HG03575 (cell line): ENCODE data around the gene ZNF827.

ENCODE experiments used
- ATAC-seq: cut with Tn5 transposase; IDR thresholded peaks from one replicate; pipeline ENCODE4 v1.9.1; 2021; ENCODE audit not compliant: unreplicated experiment, insufficient number of reproducible peaks, low FRiP score; ENCODE audit errors: extremely low read depth

The ZNF827 gene

DNA sequence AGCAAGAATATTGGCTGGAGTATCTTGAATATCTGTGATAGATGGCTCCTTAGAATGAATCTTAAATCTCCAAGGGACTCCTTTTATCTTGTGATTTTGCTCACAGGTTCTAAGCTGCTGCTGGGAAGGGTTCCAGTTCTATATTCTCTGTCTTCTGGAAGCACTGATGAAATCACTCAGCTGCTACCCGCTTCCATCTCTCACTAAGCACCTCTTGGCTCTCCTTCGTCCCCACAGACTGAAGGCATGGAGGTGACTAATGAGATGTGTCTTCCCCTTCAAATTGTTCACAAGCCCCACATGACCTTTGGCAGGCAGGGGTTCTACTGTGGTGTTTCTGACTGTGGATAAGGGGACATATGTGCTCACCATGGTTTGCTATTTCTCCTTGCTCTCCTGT lies 182.8 kb downstream of the ZNF827 start:
- no peak for ATAC-seq

DNA sequence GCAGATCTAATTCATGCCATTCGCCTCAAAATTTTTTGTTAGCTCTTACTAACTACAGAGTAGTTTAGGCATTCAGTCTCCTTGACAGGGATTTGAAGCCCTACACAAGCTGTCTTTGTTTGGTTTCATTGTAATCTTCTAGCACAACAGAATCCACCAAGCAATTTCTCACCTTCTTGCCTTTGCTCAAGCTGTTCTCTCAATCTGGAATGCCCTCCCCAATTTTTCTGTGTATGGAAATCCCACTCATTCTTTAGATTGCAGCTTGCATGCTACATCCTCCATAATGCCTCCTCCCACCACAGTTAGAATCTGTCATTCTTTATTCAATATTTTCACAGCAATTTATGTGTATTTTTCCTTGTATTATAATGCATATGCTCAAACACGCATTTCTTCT lies 195.0 kb downstream of the ZNF827 start:
- ATAC-seq: no peak

DNA sequence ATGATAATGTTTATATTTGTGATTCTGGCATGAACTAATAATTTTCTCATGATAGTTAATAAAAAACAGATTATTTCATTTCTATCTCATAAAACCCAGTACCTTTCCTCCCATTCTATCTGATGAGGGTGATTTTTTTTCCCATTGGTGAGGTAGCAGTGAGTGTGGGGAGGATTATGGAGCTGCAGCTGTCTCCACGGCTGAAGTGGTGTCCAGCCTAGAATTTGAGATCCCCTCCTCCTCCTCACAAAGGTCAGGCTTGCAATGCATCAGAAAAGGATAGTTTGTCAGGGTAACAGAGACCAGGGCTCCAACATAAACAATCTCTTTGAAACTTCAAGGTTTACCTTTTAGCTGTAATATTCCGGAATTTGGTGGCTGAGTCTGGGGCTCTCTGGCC lies 197.8 kb downstream of the ZNF827 start:
- ATAC-seq: no peak

DNA sequence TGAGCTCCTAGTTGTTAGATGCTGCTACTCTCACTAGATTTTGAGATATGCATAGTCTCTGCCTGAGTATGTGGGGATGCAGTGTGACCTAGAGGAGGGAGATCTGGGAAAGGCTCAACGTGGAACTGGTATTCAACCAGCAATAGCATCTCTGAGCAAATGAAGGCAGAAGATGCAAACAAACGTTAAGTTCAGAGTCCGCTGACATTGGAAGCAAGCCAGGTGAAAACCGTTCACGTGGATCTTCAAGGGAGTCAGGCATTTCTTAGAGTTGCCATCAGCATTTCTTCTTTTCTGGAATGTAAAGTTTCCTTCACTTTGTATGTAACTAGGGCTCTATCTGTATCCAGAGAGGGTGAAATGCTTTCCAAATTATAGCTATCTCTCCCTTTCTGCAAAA lies 198.8 kb downstream of the ZNF827 start:
- ATAC-seq: no peak

DNA sequence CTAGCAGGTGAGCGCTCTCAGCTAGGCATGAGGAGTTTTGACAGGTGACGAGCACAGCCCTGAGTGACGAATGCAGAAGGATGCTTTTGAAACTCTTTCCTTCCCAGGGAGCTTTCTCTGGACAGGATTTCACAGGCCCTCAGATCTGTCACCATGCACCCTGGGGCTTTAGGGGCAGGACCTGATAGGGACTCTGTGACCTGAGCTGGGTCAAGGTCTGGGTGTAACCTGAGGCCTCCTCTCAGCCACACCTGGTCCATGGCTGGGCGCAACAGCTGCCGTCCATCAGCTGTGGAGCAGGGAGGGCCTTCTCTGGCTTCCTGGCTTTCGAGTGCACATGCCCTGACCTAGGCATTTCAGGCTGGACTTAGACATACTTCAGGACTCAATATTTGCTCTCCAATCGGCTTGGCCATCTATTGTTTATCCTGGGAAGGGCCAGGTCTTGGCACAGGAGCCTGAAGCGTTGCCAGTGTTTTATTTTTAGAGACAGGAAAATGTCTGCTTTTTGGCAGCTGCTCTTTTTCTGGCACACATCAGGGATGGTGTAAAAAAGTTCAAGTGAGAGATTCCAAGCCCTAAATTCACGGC lies 202.3 kb downstream of the ZNF827 start:
- ATAC-seq: no peak

DNA sequence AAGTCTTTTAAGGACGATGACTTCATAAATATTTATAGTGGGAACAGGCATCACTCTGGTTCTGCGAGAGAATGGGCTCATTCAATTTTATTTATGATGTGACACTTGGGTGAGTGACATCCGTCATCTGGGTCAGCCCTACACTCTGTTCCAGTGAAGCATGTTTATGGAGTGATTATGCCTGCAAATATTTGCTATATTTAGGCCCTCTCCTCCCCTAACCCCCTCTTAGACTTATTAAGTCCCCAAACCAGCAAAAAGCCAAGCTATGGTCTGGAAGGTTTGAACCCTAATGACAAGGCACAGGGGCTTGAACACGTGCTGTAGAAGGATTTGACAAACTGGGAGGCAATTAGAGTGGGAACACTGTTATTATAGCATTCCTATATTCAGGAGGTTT lies 202.8 kb downstream of the ZNF827 start:
- no peak for ATAC-seq

DNA sequence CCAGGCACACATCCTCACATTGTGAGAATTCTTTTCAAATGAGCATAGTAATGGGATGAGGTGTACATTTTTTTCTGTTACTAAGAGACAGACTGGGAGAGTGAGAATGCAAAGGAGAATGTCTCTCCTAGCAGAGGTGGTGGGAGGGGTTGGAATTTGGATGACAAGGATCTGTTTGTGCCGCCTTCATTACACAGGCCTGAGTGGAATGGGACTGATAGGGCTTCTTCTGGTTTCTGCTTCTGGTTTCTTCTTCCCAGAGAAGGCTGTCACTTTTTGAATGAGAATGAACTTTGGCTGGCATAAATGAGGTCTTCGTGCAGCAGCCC lies 203.3 kb downstream of the ZNF827 start:
- no peak for ATAC-seq

DNA sequence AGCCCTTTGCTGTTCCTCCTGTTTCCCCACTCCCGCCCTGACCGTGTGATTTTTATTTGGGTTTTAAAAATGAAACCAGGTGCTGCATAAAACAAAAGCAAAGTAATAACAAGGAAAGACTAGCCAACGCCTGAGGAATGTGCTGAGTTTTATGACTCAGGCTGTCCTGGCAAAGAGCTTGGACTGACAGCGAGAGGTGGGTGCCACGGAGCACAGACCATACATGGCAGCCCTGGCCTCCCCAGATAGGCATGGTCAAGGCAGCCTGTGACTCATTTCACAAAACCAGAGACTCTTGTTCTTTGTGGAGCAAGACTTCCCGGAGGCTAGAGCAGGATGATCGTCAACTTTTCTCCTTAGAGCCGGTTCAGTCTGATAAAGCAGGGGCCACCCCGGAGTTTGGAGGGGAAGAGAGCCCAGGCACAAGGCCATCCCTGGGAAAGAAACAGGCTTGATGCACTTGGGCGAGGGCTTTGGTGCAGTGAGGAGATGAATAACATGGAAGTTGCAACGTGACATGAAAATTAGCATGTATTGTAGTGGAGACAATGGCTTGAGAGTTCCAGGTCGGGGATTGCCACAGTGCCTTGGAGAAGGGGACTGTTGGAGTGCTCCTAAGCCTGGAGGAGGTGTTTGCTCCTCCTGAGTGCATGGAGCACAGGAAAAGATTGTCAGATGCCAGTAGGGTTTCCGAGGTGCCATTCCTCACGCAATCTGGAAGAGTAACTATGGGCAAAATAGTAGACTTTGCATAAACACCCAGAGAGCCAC lies 203.9 kb downstream of the ZNF827 start:
- ATAC-seq: no peak

DNA sequence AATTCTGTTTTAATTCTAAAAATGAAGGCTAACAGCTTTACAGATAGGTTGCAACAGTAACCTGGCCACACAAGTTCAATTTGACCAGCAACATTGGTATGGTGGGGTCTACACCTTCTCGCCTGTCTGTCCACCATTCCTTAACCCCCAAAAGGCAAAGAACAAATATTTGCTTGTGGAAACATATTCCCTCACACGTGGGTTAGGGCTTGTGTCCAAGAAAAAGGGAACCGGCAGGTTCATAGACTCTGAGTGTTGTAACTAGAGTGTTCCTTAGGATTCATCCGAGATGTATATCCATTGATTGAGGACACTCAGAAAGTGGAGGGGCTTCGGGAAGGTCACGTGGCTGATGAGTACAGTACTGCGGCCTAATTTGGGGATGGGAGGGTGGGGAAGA lies 204.6 kb downstream of the ZNF827 start:
- ATAC-seq: no peak

DNA sequence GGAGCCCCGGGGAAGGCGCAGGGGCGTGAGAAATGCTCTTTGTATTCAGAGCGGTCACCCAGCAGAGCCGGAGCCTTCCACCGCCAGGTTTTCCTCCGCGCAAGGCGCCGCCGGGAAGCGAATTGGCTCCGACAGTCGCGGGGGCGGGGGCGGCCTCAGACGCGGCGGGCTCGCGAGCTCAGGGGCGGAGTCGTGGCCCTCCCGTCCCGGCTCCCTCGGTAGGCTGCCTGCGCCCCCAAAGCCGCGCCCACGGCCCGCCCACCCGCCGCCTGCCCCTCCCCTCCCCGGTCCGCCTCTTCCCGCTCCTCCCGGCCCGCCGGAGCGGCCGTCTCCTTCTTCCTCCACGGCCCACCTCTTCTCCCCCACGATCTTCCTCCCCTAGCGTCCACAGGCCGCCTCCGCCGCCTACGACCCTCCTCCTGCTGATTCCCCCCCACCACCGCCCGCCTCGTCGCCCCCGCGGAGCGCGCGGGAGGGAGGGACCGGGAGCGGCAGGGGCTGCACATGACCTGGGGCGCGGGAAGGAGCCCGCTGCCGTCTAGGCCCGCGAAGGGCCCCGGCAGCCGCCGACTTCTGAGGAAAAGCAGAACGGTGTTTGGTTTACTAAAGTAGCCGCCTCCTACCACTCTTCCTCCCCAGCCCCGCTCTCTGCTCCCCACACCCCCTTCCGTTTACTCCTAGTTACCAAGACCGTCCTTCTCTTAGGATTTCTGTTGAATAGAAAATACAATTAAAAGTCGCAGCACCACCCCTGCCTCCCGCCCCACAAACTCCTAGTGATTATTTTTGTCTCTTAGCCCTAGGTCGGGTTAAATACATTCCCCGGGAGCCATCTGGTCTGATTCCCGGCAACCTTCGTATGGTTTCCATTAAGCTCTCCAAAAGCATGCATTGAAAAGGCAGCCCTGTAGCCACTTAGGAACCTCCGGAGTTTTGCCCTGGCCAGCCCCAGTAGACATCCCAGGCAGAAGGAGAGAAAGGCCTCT lies 205.4 kb downstream of the ZNF827 start:
- no peak for ATAC-seq

DNA sequence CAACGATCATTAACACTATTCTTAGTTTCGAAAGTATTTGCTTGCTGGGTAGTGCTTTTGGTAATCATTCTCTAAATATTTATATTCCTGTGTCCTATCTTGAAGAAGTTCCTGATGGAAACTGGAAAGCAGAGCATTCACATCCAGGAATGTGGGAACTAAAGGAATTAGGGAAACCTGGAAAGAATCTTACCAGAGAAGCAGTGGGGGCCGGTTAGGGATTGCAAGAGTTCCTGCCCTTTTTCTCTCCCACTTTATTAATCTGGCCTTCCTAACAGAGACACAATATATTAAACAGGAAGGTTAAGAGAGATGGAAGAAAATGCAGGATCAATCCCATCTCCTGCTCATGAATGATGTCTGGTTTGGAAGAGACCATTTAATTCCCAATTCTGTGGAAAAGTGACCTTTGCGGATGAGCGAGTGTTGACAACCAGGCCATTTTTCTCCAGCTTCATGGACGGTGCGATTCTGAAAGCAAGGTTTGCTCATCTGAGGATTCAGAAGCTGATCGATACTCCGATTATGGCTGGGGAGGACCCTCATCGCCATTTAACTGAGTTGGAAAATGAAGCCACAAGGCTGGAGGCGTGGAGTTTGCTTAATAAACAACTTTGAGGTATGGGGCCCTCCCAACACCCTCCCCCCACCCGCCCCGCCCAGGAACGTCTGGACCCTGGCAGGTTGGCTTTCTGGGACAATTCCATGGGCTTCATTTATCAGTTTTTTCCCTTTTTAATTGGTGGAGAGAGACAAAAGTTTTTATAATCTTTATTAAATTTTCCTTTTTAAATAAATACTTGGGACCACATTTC lies 206.4 kb downstream of the ZNF827 start:
- ATAC-seq: no peak

DNA sequence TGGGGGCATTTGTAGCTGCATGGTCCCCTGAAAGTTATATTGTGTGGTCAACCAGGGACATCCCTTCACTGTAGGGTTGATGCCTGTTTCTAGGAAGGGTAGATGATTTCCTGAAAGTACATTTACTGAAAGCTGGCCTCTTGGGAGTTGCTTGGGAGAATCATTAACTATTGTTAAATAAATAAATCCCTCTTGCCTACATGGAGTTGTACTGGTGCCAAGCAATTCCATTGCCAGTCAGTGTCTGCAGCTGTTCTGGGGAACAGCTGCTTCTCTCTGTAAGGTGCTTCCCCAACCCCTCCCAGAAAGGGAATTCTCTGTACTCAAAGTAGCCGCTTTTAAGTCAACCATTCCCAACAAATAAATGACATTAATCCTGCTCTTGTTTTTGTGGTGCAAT lies 207.6 kb downstream of the ZNF827 start:
- ATAC-seq: no peak

DNA sequence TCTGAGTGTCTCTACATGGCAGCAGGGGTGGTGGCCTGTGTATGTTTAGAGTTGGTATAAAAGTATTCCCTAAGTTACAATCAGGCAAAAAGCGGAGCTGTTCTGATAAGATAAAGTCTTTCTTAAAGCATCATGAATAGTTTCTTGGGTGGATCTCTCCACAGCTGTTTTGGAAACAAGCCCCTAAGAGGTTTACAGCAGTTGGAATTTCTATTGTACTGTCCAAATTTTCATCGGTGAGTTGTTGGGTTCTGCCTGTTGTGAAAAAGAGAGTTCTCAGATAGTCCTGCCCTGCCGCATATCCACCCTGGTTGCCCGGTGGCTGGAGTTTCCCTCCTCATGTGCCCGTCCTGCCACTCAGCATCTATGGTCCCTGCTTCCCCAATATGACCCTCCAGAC lies 208.6 kb downstream of the ZNF827 start:
- no peak for ATAC-seq

DNA sequence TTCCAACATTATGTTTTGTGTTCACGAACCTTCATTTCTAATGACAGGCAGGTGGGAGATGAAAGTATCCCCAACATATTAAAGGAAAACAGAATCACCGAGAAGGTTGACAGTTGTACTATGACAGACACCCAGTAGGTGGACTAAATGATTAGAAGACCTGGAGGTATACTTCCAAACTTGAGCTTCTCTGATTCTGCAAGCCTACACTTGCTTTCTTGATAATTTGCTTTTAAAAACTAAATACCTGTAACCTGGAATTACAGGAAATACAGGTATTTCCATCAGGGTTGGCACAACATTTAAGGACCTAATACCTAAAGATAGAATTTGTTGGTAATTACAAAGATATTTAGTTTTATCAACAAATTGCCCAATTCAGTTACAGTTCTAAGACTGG lies 215.3 kb downstream of the ZNF827 start:
- no peak for ATAC-seq

DNA sequence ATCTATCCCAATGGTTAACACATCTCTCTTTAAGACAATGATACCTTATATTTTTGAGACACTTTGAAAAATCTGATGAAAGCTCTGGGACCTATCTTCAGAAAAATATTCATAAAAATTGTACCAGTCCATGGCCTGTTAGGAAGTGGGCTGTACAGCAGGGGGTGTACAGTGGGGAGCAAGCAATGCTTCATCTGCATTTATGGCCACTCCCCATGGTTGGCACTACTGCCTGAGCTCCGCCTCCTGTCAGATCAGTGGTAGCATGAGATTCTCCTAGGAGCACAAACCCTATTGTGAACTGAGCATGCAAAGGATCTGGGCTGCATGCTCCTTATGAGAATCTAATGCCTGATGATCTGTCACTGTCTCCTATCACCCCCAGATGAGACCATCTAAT lies 216.1 kb downstream of the ZNF827 start:
- ATAC-seq: no peak

DNA sequence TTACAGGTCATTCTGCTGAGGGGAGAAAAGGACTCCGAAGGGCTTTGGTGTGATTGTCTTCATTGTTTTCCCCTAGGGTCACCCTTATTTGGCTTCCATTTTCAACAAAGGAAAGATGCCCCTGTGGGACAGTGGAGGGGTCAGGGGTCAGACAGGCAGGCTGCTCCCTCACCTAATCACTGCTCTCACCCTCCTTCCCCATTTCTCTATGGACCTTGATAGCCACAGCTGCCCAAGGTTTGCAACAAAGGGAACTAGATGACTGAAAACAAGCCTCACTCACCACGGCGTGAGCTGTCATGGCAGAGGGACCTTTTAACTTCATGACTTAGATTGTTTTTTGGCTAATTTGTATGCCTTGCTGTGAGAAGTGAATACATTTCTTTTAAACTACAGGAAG lies 218.0 kb downstream of the ZNF827 start:
- no peak for ATAC-seq

DNA sequence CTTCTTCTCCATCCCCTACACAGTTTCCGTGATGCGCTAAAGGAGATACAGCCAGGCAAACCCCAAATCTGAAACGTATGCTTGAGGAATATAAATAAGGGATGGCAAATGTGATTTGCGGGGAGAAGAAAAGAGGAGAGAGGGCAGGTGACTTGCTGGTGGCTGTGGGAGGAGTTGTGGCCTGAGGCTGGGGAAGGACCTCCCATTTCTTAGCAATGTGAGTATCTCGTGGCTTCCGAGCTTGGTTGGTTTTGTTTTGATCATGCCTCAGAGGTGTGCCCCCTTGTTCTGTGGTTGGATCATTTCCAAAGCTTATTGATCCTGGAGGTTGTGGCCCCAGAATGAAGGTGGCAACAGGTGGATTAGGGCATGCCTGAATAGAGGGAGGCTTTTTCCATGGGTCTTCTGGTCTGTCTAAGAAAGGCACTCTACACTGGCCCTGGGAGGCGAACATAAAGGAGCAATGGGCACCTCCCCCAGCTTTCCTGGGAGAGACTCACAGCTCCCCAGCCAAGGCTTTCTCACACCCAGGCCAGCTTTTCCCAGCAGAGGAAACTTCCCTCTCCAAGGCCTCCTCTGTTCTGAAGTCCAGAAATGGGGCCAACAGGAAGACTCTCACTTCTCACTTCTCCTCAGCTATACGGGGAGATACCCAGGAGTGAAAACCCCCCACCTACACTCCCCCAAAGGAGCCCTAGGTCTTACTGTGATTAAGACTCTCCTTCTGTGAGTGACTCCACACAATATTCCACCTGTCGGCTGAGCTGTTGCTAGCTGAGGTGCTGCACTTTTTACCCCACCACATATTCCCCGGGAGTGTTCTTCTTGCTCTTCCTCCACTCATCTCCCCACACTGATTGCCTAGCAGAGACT lies 218.6 kb downstream of the ZNF827 start:
- no peak for ATAC-seq

DNA sequence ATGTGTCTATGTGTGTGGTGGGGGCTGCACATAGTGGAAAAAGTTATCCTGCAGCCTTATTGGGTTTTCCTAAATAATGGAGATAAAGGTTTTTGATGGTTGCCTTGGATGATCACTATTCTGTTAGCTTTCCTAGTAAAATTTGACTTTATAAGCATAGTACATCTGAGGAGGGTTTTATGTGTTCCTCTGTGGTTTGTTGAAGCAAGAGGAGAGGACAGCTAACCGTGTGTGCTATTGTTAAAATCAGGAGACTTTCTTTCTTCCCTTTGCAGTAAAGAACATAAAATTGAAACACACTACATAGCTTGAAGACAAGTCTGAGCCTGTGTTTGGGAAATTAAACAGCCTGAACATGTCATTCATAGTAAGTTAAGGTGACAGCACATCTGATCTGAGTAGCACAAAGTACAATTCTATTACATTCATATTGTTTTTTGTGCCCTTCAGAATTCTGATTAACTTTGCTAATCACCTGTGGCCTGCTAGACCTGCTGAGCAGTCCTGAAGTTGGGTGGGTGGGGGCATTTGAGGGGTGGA lies 221.9 kb downstream of the ZNF827 start:
- no peak for ATAC-seq
